Activated naive CD4-positive, alpha-beta T cell treated with anti-CD3 and anti-CD28 coated beads for 36 hours (primary cell): ENCODE measurements around the gene VEZF1. TPM values are rescaled to one million over a fixed set of nuclear protein-coding genes. Genes with fewer than 3 reads are reported as not detected.

Source experiments
- CTCF ChIA-PET: fragments of 350-600 bp; sonication (Branson Sonifier 250); formaldehyde crosslinking; loops from one replicate; lab custom pipeline; 2021; ENCODE audit warnings: antibody characterized with exemption; lab: Charles Lee
- DNase-seq: peaks from one replicate; pipeline ENCODE4 v3.0.0-alpha.2; 2020
- H3K27ac Mint-ChIP-seq: one replicate; pipeline ENCODE4 v1.8.0; 2021; ENCODE audit warnings: mild to moderate bottlenecking, mixed read lengths
- H3K27me3 Mint-ChIP-seq: one replicate; pipeline ENCODE4 v1.8.0; 2021; ENCODE audit warnings: low read depth, mixed read lengths
- H3K36me3 Mint-ChIP-seq: one replicate; pipeline ENCODE4 v1.8.0; 2021; ENCODE audit warnings: low read depth, mixed read lengths
- H3K4me1 Mint-ChIP-seq: one replicate; pipeline ENCODE4 v1.8.0; 2021; ENCODE audit warnings: low read depth, mixed read lengths
- H3K4me3 Mint-ChIP-seq: one replicate; pipeline ENCODE4 v1.8.0; 2021; ENCODE audit warnings: mild to moderate bottlenecking, moderate library complexity, mixed read lengths
- H3K9me3 Mint-ChIP-seq: one replicate; pipeline ENCODE4 v1.8.0; 2021; ENCODE audit warnings: mixed read lengths
- intact Hi-C: fragments of 100-400 bp; cut with micrococcal nuclease; formaldehyde crosslinking; loops from one replicate; pipeline ENCODE4 v1.15.1; 2023
- total RNA-seq, 2 experiments: library from RNA; stranded (reverse); gene quantifications; one replicate each; pipeline ENCODE4 v1.2.3, GENCODE V29; 2021

The VEZF1 gene
- total RNA-seq, 2 experiments from 2014 or later, result 21.7 to 22.0 TPM

DNA sequence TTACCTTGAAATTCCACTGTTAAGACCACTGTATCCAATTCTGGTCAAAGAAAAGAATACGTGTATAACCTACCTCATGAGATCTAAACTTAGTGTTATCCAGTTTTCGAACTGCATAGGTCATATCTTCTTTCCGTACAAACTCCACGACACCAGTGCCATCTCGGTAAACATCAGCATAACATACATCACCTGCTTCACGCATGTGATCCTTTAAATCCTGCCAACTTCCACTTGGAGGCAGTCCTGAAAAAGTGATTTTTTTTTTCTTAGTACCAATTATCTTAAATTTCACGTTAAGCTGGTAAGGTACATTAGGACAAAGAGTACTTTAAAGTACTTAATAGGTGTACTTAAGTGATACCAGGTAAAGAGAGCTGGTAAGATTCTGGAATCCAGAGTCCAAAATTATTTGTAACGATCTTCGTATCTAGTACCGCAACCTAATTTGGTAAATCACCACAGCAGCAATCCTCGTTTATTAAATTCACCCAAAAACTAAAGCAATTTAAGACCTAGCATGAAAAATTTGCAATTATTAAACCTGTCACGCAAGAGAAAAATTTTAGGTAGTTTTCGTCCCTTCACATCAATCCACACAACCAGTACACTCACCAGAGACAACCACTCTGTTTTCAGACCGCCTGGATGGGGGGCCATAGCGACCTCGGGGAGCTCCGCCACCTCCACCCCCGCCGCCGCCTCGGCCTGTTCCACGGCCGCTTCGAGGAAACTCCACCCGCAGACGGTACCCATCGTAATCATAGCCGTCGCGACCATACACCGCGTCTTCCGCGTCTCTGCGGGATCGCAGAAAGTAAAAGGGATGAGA lies 17.9 kb upstream of the VEZF1 start:
- DNase-seq, result no peak
- peaks cover 57% of the 10 kb centered on the region for H3K36me3 Mint-ChIP-seq
- peak overlapping the region; percentile 99 for H3K4me3 Mint-ChIP-seq
- H3K9me3 Mint-ChIP-seq, result no peaks in the 10 kb centered on the region
- H3K4me1 Mint-ChIP-seq, result peaks cover 50% of the 10 kb centered on the region
- no peaks in the 10 kb centered on the region for H3K27me3 Mint-ChIP-seq
- H3K27ac Mint-ChIP-seq, result peak overlapping the region; percentile 100
- CTCF ChIA-PET, result interaction anchor here (0.6 to 1.1 kb wide), 2 partner anchors 78 to 158 kb away, joined by 3 read pairs; partner anchors contain the start of gene DYNLL2
- intact Hi-C loops, result loop anchor here (2.0 to 10.0 kb wide), 6 partner anchors 151 to 921 kb away; partner anchors contain the start of genes AKAP1, MKS1 and MSI2

GRCh38 chr17:58005031-58005727 lies 17.1 kb upstream of the VEZF1 start:
- DNase-seq, result no peak
- H3K27ac Mint-ChIP-seq, result peak overlapping the region; percentile 100
- H3K9me3 Mint-ChIP-seq, result no peaks in the 10 kb centered on the region
- no peaks in the 10 kb centered on the region for H3K27me3 Mint-ChIP-seq
- H3K4me3 Mint-ChIP-seq, result peak overlapping the region; percentile 99
- intact Hi-C loops, result loop anchor here (5.0 to 10.0 kb wide), 3 partner anchors 212 to 920 kb away; partner anchors contain the start of genes AKAP1, MKS1 and MSI2
- peaks cover 57% of the 10 kb centered on the region for H3K4me1 Mint-ChIP-seq
- CTCF ChIA-PET, result interaction anchor here (0.6 kb wide), 1 partner anchor 157 kb away, joined by 3 read pairs; no protein-coding TSS in a partner anchor
- H3K36me3 Mint-ChIP-seq, result peaks cover 54% of the 10 kb centered on the region

DNA sequence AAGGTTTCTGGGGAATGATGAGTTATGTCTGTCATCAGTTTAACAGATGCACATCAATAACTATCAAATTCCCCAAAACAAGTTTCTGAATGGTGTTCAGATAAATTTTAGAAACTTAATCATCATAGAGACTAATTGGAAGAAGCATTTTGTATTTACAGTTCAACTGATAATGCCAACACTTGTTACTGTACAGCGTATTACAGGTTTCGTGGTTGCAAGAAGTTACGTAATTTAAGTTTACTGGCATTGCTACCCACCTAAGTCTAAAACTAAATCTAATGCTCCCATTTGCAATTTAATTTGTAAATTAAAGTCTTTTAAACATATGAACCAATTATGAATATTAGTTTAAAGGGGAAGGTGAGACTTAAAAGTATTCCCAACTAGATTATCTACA lies 16.0 kb upstream of the VEZF1 start:
- Mint-ChIP-seq H3K27ac (peak overlapping the region; percentile 79), H3K9me3 (no peaks in the 10 kb centered on the region), H3K36me3 (peaks cover 59% of the 10 kb centered on the region), H3K4me3 (peak overlapping the region; percentile 99), H3K27me3 (no peaks in the 10 kb centered on the region), H3K4me1 (peaks cover 68% of the 10 kb centered on the region)
- intact Hi-C loops, result loop anchor here (10.0 kb wide), 1 partner anchor 919 kb away; the partner anchor contains the start of gene AKAP1
- DNase-seq, result no peak
- CTCF ChIA-PET, result no interaction called here

DNA sequence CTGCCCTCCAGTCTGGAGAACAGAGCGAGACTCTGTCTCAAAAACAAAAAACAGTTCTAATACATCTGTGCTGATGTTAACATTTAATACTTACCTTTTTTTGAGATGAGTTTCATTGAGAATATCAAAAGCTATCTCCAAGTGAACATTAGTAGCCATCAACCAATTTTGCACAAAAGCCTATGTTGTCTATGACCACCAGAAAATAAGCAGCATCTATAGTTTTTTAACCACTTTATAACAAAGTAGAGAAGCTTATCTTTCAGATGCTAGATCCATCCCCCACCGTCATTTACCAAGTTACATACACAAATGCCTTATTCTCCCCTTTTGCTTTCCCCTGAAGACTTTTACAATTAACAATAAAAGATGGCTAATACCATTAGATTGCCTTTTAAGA lies 14.9 kb upstream of the VEZF1 start:
- H3K9me3 Mint-ChIP-seq, result no peaks in the 10 kb centered on the region
- H3K27ac Mint-ChIP-seq, result peak overlapping the region; percentile 79
- H3K27me3 Mint-ChIP-seq, result no peaks in the 10 kb centered on the region
- H3K36me3 Mint-ChIP-seq, result peaks cover 60% of the 10 kb centered on the region
- no peak for DNase-seq
- peak overlapping the region; percentile 42 for H3K4me3 Mint-ChIP-seq
- CTCF ChIA-PET, result interaction anchor here (4.7 kb wide), 1 partner anchor 13 kb away, joined by 34 read pairs; the partner anchor contains the start of gene VEZF1
- H3K4me1 Mint-ChIP-seq, result peaks cover 73% of the 10 kb centered on the region
- intact Hi-C loops, result loop anchor here (10.0 kb wide), 1 partner anchor 918 kb away; the partner anchor contains the start of gene AKAP1

DNA sequence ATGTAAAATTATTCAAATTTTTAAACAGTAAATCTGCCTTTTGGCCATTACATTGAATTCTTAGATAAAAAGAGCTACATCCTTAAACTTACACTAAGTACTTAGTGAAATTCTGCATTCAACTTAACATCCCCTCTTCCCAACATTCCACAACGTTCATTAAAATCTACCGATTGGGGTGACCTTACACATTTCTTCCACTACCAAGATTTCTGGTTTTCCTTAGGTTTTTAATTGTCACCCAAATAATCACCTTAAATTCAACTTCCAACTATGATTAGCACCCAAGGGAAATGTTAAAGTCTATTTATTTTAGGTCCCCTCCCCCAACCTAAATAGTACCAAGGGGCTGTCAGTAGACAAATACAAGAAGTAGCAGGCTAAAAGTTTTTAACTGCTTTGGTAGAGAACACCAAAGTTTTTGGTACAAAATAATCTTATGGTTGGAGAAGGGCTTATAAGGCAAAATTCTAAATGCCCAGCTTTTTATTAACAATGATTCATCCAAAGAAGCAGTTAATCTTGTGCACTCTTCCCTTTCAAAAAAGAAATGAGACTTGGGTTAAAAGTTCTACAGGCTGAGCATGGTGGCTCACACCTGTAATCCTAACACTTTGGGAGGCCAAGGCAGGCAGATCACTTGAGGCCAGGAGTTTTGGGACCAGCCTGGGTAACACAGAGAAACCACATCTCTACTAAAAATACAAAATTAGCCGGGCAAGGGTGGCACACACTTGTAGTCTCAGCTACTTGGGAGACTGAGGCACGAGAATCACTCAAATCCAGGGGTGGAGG lies 14.3 kb upstream of the VEZF1 start:
- Mint-ChIP-seq H3K27me3 (no peaks in the 10 kb centered on the region), H3K4me1 (peaks cover 75% of the 10 kb centered on the region), H3K4me3 (peak overlapping the region; percentile 42), H3K27ac (peak overlapping the region; percentile 79), H3K36me3 (peaks cover 64% of the 10 kb centered on the region), H3K9me3 (no peaks in the 10 kb centered on the region)
- intact Hi-C loops, result loop anchor here (10.0 kb wide), 1 partner anchor 918 kb away; the partner anchor contains the start of gene AKAP1
- no peak for DNase-seq
- CTCF ChIA-PET, result interaction anchor here (0.7 to 4.7 kb wide), 2 partner anchors 13 to 16 kb away, joined by 4 to 34 read pairs; partner anchors contain the start of gene VEZF1

- peaks cover 82% of the 10 kb centered on the region for H3K4me1 Mint-ChIP-seq
- H3K27me3 Mint-ChIP-seq, result no peaks in the 10 kb centered on the region
- H3K36me3 Mint-ChIP-seq, result peaks cover 61% of the 10 kb centered on the region
- H3K9me3 Mint-ChIP-seq, result no peaks in the 10 kb centered on the region
- H3K27ac Mint-ChIP-seq, result peak overlapping the region; percentile 78
- no peak for DNase-seq
- intact Hi-C loops, result loop anchor here (10.0 kb wide), 1 partner anchor 917 kb away; the partner anchor contains the start of gene AKAP1
- CTCF ChIA-PET, result interaction anchor here (0.7 to 4.7 kb wide), 5 partner anchors 12 to 145 kb away, joined by 4 to 34 read pairs (median 28); partner anchors contain the start of gene VEZF1
- H3K4me3 Mint-ChIP-seq, result no peak overlapping the region
Measured at GRCh38 chr17:58001461-58002124, 13.5 kb upstream of the VEZF1 start.

GRCh38 chr17:57999496-58000017 lies 11.5 kb upstream of the VEZF1 start:
- Mint-ChIP-seq H3K4me3 (no peak overlapping the region), H3K9me3 (no peaks in the 10 kb centered on the region), H3K4me1 (peaks cover 88% of the 10 kb centered on the region), H3K27me3 (no peaks in the 10 kb centered on the region), H3K27ac (peak overlapping the region; percentile 59), H3K36me3 (peaks cover 44% of the 10 kb centered on the region)
- no peak for DNase-seq
- CTCF ChIA-PET, result interaction anchor here (0.5 to 4.7 kb wide), 30 partner anchors 8 to 173 kb away, joined by 3 to 34 read pairs (median 4); partner anchors contain the start of gene VEZF1
- intact Hi-C loops, result loop anchor here (1.0 to 10.0 kb wide), 5 partner anchors 11 to 915 kb away; partner anchors contain the start of genes AKAP1 and VEZF1

GRCh38 chr17:57999010-57999495 lies 11.0 kb upstream of the VEZF1 start:
- Mint-ChIP-seq H3K27me3 (no peaks in the 10 kb centered on the region), H3K4me1 (peaks cover 89% of the 10 kb centered on the region), H3K36me3 (peaks cover 40% of the 10 kb centered on the region), H3K27ac (peak overlapping the region; percentile 59), H3K4me3 (no peak overlapping the region), H3K9me3 (no peaks in the 10 kb centered on the region)
- CTCF ChIA-PET, result interaction anchor here (0.5 to 4.7 kb wide), 25 partner anchors 8 to 173 kb away, joined by 3 to 34 read pairs (median 4); partner anchors contain the start of gene VEZF1
- intact Hi-C loops, result loop anchor here (1.0 to 5.0 kb wide), 4 partner anchors 11 to 173 kb away; partner anchors contain the start of gene VEZF1
- no peak for DNase-seq

DNA sequence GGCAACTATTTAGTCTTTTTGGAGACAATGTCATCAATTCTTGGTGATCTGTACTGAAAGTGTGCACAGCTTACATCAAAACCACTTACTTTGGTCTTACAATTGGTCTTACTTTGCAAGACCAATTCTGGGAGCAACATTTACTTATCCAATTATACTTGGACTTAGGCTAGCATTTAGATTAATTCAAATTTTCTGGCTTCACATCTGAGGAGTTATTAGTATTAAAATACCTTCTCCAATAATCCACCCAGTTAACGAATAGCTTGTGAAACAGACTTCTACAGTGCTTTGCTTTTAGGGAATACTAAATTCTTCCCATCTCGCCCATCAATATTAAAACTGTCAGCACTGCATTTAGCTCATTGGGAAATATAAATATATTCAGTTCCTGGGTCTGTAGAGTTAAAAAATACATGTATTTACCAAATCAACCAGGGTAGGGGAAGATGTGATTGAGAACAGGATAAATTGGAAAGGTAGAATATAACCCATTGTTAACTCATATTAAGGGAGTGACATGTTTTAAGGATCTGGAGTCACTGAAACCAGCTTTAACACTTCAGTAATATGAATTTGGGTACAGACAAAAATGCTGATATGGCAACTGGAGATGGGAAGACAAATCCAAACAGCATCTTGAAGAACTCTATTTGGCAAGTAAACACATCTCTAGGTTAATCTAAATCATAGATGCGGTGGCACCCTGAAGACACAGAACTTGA lies 9.2 kb upstream of the VEZF1 start:
- CTCF ChIA-PET, result interaction anchor here (0.6 to 4.7 kb wide), 8 partner anchors 13 to 163 kb away, joined by 3 to 43 read pairs (median 4); no protein-coding TSS in a partner anchor
- intact Hi-C loops, result loop anchor here (5.0 kb wide), 1 partner anchor 175 kb away; no protein-coding TSS in a partner anchor
- peaks cover 23% of the 10 kb centered on the region for H3K36me3 Mint-ChIP-seq
- H3K4me1 Mint-ChIP-seq, result peaks cover 84% of the 10 kb centered on the region
- no peak for DNase-seq
- H3K27ac Mint-ChIP-seq, result peak overlapping the region; percentile 72
- H3K9me3 Mint-ChIP-seq, result no peaks in the 10 kb centered on the region
- H3K27me3 Mint-ChIP-seq, result no peaks in the 10 kb centered on the region
- H3K4me3 Mint-ChIP-seq, result no peak overlapping the region
